ENCODE results near the gene HADHB.
"Not testable (repeated sequence)": the region's sequence is repeated elsewhere in the genome, so short reads cannot be mapped to it uniquely, and the experiment has no call there.

HADHB gene

GRCh38 chr2:26298638-26299393 is 54.1 kb downstream of the HADHB start:
- peak; percentile 61 for DNase-seq

GRCh38 chr2:26299471-26300101 is 54.8 kb downstream of the HADHB start:
- peak; percentile 67 for DNase-seq

- no peak for DNase-seq
Measured at GRCh38 chr2:26300234-26300925, 55.6 kb downstream of the HADHB start.

GRCh38 chr2:26302846-26303245 is 58.1 kb downstream of the HADHB start:
- DNase-seq: no peak

GRCh38 chr2:26305094-26305493 is 60.4 kb downstream of the HADHB start:
- DNase-seq: not testable (repeated sequence)

- DNase-seq: no peak
Measured at GRCh38 chr2:26305540-26305939, 60.8 kb downstream of the HADHB start.

- DNase-seq: no peak
Measured at GRCh38 chr2:26309921-26310320, 65.2 kb downstream of the HADHB start.

- DNase-seq: no peak
Measured at GRCh38 chr2:26312471-26312870, 67.7 kb downstream of the HADHB start.

GRCh38 chr2:26313446-26313845 is 68.7 kb downstream of the HADHB start:
- DNase-seq: no peak

- no peak for DNase-seq
Measured at GRCh38 chr2:26314243-26314642, 69.5 kb downstream of the HADHB start.

- DNase-seq: no peak
Measured at GRCh38 chr2:26316041-26316440, 71.3 kb downstream of the HADHB start.

- no peak for DNase-seq
Measured at GRCh38 chr2:26316845-26317244, 72.1 kb downstream of the HADHB start.

GRCh38 chr2:26317377-26318105 is 72.8 kb downstream of the HADHB start:
- DNase-seq: no peak

- DNase-seq: no peak
Measured at GRCh38 chr2:26318950-26319349, 74.2 kb downstream of the HADHB start.

- DNase-seq: not testable (repeated sequence)
Measured at GRCh38 chr2:26324479-26324878, 79.7 kb downstream of the HADHB start.

GRCh38 chr2:26324903-26325302 is 80.2 kb downstream of the HADHB start:
- DNase-seq: no peak

- no peak for DNase-seq
Measured at GRCh38 chr2:26325851-26326250, 81.1 kb downstream of the HADHB start.

GRCh38 chr2:26326514-26326913 is 81.8 kb downstream of the HADHB start:
- DNase-seq: no peak

GRCh38 chr2:26327291-26328272 is 82.8 kb downstream of the HADHB start:
- DNase-seq: no peak

- DNase-seq: not testable (repeated sequence)
Measured at GRCh38 chr2:26329083-26329482, 84.3 kb downstream of the HADHB start.

- DNase-seq: peak; percentile 85
Measured at GRCh38 chr2:26330114-26330549, 85.4 kb downstream of the HADHB start.

- no peak for DNase-seq
Measured at GRCh38 chr2:26330604-26331003, 85.9 kb downstream of the HADHB start.
